GM18909 (cell line): ENCODE data around the gene MAS1.
"Not testable (repeated sequence)": the region's sequence is repeated elsewhere in the genome, so short reads cannot be mapped to it uniquely, and the experiment has no call there.

Experiments
- ATAC-seq: cut with Tn5 transposase; IDR thresholded peaks from one replicate; pipeline ENCODE4 v1.9.1; 2021; ENCODE audit warnings: mild to moderate bottlenecking; ENCODE audit not compliant: unreplicated experiment, poor library complexity

MAS1 gene

GRCh38 chr6:159890792-159891191, at the start of gene MAS1:
TSS of gene MAS1 (plus strand) at chr6:159890988. CDS start at chr6:159906956, 15,968 bp downstream.
- no peak for ATAC-seq

DNA sequence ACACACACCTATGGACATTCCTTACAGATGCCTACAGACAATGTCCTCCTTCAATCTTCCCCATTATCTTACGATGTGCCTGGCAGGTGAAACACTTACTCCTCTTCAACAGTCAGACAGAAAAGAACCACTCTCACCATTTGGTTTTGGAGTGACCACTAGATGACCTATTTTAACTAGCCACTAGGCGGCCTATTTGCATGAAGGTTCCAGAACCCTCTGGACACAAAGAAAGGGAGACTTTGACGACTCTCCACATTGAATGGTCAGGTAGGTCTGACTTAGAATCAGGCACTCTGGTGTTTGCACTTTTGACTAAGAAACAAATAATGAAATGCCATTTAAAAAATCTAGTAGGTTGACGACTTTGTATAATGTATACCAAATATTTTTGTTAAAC, 48.8 kb upstream of the MAS1 start:
- ATAC-seq = no peak

DNA sequence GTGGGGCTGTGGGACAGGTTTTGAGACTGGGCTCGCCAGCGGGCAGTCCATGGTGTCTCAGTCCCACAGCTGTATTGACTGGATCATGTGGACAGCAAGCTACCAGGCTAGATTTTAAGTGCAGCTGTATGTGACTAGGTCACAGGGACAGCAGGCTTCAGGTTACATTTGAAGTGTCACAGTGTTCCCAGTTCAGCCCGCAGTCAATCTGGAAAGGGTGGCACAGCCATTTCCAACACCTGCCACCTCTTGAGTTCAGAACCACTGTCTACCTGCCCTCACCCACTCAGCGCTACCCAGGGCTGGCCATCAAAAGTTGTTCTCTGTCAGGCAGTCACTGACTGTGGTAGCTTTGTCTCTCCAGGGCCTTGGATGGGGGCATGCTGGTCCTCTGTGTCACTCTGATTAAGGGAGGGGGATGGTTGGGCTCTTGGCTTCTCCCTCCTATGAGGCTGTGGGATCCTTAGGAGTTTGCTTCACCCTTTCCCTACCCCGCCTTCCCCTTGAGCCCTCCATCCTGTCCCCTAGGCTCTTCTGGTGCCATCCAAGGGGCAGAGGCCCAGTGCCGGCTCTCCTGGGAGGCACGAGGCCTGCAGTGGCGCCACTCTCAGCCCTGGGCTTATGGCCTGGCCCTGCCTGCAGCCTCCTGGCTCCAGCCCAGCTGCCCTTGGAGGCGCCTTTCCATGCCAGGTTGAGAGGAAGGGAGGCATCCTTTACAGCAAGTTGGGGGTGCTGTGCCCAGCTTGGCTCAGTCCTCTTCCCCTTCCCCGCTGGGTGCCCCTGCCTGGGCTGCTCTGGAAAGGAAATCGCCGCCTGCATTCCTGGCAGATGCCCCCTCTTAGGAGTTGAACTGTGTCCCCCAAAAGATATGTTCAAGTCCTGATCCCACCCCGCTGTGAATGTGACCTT, 45.8 kb upstream of the MAS1 start:
- no peak for ATAC-seq

- ATAC-seq = not testable (repeated sequence)
Measured at GRCh38 chr6:159848552-159848951, 42.2 kb upstream of the MAS1 start.

DNA sequence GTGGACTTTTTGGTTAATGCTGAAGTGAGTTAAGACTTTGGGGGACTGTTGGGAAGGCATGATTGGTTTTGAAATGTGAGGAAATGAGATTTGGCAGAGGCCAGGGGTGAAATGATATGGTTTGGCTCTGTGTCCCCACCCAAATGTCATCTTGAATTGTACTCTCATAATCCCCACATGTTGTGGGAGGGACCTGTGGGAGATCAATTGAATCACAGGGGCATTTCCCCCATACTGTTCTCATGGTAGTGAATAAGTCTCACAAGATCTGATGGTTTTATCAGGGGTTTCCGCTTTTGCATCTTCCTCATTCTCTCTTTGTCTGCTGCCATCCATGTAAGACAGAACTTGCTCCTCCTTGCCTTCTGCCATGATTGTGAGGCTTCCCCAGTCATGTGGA, 40.9 kb upstream of the MAS1 start:
- ATAC-seq = not testable (repeated sequence)

DNA sequence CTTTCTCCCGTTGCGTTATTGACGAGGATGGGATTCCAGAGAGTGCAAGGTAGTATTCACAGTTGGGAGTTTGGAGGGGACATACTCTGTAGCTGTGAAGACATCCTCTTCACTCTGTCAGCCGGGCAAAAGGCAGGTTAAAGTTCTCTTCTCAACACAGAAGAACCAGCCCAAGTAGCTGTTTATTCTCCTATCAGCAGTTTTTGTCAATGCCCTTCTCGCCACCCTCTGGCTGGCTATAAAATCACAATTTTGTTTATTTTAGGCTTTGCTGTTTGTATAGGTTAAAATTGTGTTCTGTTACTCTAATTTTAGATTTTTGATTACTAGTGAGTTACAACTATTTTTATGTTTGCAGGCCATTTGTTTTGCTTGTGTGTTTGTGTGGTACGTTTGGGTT, 37.9 kb upstream of the MAS1 start:
- ATAC-seq = no peak

DNA sequence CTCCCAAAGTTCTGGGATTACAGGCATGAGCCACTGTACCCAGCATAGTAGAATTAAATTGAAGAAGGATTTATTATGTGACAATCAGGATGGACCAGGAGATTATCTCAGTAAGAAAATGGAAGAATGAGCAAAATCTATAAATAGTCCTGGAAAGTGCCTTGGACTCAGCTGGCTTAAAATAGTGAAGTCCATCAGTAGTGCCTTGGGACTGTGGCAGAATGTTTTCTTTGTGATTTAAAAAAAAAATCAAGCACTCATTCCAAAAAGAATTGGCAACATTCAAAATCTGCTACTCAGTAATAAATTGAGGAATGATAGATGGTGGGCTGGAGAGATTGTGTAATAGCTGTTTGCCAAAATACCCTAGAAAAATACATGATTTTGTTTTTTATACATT, 37.0 kb upstream of the MAS1 start:
- ATAC-seq = no peak

GRCh38 chr6:159854959-159855358, 35.8 kb upstream of the MAS1 start:
- no peak for ATAC-seq

- no peak for ATAC-seq
Measured at GRCh38 chr6:159858259-159858658, 32.5 kb upstream of the MAS1 start.

- no peak for ATAC-seq
Measured at GRCh38 chr6:159860482-159860881, 30.3 kb upstream of the MAS1 start.

DNA sequence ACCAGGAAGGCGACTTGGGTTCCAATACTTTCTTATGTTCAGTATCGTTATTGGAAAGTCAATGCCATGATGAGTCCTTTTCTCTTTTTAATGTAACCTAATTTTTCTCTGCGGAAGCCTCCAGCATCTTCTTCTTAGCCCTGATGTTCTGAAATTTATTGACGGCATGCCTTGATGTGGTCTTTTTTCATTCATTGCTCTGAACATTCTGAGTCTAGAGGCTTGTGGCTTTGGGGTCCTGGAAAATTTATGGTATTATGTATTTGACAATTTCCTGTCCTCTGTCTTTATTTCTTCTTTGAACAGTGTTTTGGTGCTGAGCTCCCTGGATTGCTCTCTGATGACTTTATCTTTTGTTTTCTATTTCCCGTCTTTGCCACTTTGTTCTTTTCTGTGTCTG, 28.7 kb upstream of the MAS1 start:
- no peak for ATAC-seq

DNA sequence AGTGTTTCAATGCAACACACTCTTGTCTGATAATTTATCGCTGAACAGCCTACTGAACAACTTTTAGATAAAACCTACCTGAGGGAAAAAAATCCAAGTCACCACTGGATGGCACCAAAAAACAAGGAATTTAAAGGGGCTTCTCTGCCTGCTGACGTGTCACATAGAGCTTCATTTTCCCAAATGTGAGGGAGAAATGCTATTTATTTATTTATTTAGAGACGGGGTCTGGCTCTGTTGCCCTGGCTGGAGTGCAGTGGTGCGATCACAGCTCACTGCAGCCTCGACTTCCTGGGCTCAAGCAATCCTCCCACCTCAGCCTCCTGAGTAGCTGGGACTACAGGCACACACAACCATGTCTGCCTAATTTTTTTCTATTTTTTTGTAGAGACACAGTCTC, 27.4 kb upstream of the MAS1 start:
- not testable (repeated sequence) for ATAC-seq

- no peak for ATAC-seq
Measured at GRCh38 chr6:159865226-159865920, 25.4 kb upstream of the MAS1 start.

- ATAC-seq = no peak
Measured at GRCh38 chr6:159866286-159867247, 24.2 kb upstream of the MAS1 start.

DNA sequence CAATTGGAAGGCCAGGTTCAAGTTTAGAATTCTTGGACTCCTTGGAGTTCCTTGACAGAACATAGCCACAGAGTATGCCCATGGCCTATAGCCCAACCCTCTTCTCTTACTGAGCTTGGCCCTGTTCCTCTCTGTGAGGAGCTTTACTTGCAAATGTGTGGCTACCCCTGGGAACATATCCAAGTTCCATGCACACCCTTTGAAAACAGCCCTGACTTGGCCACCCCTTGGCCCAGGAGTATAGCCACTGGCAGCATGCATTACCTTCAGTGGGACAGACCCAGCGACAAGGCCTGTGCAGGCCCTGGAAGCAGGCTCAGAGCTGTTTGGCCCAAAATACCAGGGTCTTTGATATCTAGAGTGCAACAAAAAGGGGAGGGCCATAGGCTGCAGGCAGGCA, 19.5 kb upstream of the MAS1 start:
- ATAC-seq = no peak

DNA sequence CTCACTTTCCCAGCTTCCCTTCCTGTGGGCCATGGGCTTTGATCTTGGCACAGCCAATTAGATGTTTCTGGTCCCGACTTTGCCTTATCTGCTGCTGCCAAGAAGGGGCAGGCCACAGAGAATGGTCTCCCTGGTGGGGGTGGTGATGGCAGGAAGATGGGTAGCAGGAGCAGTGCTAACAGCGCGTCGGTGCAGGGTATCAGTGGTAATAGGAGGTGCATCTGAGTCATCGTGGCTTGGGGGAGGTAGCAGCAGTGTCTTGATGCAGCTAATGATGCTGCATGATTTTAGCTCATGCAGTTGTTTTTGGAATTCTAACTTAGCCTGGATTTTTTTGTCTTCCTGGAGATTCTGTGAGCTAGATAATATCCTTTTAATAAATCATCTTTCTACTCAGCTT, 18.9 kb upstream of the MAS1 start:
- ATAC-seq = no peak

- no peak for ATAC-seq
Measured at GRCh38 chr6:159874435-159874834, 16.4 kb upstream of the MAS1 start.

DNA sequence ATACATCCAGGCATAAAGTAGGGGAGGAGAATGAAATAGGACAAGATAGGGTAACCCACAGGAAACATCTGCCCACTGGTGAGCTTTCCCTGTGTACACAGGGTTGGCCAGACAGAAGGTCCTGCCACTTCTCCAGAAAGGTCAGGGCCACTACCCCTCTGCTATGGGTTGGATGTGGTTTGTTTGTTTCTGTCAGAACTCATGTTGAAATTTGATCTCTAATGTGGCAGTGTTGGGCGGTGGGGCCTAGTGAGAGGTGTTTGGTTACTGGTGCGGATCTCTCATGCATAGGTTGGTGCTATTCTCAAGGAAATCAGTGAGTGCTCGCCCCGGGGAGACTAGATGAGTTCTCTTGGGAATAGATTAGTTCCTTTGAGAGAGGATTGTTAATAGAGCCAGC, 15.6 kb upstream of the MAS1 start:
- ATAC-seq = peak; percentile 61

- no peak for ATAC-seq
Measured at GRCh38 chr6:159876242-159876641, 14.5 kb upstream of the MAS1 start.

GRCh38 chr6:159877256-159877808, 13.5 kb upstream of the MAS1 start:
- ATAC-seq = no peak
